ENCODE measurements around the gene TBC1D8.

DNA sequence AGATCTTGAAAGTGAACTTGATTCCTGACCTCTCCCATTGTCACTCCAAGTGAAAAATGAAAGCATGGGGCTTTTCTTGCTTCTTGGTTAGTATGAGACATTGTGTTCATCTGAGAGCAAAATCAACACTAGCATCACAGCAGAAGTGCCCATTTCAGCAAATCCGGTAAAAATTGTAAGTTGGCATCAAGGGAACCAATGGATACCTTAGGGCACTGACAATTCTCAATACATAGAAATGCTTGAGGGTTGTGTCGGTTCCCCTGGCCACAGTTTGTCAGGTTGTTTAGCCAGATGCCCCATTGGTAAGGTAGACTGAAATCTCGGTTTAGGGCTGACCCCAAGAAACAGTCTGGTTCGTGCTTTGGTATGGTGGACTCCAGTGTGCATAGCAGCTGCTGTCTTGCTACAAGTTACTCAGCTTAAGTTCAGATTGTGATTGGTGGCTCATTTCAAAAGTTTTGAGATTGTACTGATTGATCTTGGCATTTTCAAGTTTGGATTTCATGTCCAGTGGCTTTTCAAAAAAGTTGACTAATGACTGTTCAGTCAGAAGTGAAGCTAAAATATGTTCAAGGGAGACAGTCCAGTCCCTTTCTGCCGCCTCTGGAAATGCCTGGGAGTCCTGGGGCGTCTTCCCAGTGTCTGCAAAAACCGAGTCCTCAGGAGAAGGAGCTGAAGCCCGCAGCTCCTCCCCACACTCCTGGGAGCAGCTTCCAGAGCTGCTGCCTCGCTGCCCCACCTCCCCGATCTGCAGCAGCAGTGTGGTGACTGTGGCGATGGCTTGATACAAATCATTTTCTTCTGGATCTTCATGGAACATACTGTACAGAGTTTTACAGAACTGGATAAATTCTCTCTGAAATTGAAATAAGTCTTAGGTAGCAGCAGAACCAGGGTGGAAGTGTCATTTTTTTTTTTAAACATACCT lies 143.5 kb downstream of the TBC1D8 start:
- TF ChIP-seq, protein P1, sequence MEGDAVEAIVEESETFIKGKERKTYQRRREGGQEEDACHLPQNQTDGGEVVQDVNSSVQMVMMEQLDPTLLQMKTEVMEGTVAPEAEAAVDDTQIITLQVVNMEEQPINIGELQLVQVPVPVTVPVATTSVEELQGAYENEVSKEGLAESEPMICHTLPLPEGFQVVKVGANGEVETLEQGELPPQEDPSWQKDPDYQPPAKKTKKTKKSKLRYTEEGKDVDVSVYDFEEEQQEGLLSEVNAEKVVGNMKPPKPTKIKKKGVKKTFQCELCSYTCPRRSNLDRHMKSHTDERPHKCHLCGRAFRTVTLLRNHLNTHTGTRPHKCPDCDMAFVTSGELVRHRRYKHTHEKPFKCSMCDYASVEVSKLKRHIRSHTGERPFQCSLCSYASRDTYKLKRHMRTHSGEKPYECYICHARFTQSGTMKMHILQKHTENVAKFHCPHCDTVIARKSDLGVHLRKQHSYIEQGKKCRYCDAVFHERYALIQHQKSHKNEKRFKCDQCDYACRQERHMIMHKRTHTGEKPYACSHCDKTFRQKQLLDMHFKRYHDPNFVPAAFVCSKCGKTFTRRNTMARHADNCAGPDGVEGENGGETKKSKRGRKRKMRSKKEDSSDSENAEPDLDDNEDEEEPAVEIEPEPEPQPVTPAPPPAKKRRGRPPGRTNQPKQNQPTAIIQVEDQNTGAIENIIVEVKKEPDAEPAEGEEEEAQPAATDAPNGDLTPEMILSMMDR (IDR thresholded peaks at IDR 0.05) = no peak
- no peak for TF ChIP-seq POLR2A (IDR thresholded peaks at IDR 0.05)

Measured in prostate gland (tissue), 2 donors.